NCI-H524 (cell line): ENCODE measurements around the gene TIGD1.
"Not testable (repeated sequence)": the region's sequence is repeated elsewhere in the genome, so short reads cannot be mapped to it uniquely, and the experiment has no call there.

ENCODE experiments used
- DNase-seq, 2 experiments: peaks; one replicate each; lab custom pipeline; 2025; lab: John Stamatoyannopoulos, UW

Gene TIGD1

GRCh38 chr2:232539298-232540231 lies 10.8 kb downstream of the TIGD1 start, which contains the start of gene CHRNG:
TSS of gene CHRNG (plus strand) at chr2:232539692. CDS start at chr2:232539748, 56 bp downstream.
- peak in 1 of 2 experiments; percentile 23 for DNase-seq

DNA sequence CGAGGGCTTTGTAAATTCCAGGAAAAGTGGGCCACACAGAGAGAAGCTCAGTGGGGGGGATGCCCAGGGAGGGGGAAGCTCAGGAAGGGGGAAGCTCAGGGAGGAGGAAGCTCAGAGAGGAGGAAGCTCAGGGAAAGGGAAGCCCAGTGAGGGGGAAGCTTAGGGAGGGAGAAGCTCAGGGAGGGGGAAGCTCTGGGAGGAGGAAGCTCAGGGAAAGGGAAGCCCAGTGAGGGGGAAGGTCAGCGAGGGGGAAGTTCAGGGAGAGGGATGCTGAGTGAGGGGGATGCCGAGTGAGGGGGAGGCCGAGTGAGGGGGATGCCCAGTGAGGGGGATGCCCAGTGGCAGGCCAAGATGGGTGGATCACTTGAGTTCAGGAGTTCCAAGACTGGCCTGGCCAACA lies 11.7 kb downstream of the TIGD1 start:
- no peak for DNase-seq

- DNase-seq: no peak
Measured at GRCh38 chr2:232537499-232537898, 12.9 kb downstream of the TIGD1 start.

DNA sequence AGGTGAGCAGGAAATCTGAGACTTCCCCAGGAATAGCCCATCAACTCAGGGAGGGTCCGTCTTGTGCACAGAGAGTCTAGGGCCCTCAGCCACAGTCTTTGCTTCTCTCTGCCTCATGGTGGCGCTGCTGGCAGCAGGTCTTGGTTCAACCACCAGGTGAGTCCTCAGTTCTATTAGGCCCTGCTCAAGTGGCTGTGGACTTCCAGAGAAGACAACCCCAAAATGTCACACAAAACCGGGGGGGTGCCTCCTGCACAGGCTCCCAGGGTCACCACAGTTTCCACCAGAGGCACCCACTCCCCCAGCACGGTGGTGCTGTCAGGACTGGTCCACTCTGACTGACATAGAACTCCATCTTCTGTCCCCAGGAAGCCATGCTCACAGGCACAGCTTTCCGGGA lies 13.3 kb downstream of the TIGD1 start:
- peak in 1 of 2 experiments; percentile 9 for DNase-seq

DNA sequence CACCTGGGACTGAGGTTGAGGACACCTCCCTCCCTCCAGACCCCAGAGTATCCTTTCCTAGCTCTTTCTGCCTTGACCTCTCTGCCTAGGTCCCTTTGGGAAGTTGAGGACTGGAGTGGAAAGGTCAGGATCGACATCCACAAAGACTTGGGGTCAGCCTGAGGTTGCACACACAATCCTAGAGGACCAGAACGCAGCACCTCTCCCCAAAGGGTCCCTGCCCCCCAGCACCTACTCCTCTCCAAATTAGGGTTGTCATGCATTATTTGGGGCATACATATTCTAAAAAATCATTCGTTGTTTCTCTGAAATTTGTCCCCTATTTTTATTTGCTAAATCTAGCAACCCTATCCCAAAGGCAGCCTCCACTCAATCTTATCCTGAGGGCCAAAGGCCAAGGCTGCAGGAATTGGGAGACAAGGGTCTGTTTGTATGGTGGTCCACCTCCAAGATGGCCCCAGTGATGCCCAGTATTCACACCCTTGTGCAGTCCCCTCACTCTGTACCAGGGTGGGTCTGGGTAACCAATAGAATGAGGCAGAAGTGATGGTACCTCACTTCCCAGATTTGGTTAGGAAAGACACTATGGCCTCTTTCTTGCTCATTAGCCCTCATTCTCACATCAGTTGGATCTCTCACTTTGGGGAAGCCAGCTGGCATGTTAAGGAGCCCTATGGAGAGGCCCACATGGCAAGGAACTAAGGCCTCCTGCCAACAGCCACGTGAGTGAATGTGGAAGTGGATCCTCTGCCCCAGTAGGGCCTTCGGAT lies 14.4 kb downstream of the TIGD1 start:
- no peak for DNase-seq

DNA sequence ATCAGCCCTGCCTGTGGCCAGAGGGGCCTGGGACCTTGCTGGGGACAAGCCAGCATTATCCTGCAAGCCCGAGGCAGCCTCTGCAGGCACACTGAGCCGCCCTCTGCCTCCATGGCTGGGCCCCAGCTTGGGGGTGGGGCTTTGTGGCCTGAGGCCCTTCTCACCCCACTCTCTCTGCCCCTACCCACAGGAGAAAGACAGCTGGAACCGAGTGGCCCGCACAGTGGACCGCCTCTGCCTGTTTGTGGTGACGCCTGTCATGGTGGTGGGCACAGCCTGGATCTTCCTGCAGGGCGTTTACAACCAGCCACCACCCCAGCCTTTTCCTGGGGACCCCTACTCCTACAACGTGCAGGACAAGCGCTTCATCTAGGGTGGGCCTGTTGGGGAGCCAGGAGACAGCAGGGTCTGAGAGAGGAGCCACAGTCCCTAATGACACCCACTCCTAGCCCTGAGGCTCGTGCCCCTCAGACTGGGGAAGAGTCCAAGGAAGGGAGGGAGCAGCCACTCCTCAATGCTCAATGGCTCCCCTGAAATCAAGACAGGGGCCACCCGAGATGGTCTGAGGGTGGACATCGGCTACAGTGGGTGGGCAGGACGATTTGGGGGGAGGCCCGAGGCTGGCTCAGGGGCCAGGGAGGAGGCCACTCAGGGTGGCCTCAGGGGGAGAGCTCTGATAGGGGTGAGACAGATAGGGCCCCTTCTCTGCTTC lies 15.3 kb downstream of the TIGD1 start:
- no peak for DNase-seq

DNA sequence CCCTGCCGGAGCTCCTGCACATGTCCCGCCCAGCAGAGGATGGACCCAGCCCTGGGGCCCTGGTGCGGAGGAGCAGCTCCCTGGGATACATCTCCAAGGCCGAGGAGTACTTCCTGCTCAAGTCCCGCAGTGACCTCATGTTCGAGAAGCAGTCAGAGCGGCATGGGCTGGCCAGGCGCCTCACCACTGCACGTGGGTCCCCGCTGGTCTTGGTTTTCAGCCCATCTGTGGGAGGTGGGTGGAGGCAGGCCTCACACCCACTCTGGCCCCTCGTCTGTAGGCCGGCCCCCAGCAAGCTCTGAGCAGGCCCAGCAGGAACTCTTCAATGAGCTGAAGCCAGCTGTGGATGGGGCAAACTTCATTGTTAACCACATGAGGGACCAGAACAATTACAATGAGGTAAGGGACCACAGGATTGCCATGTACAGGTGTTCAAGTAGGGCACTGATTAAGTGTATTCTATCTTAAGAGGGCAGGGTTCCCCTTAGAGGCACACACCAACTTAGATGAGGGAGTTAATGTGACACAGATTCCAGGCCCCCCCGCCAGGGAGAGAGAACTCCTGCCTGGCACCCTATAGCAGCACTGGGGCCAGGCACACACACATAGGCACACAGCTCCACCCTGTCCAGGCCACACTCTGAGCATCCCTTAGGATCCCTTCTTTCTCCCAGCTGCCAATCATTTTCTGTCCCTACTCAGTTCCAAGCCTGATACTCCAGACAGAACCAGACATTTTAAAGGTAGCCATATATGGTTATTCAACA lies 16.2 kb downstream of the TIGD1 start:
- no peak for DNase-seq

DNA sequence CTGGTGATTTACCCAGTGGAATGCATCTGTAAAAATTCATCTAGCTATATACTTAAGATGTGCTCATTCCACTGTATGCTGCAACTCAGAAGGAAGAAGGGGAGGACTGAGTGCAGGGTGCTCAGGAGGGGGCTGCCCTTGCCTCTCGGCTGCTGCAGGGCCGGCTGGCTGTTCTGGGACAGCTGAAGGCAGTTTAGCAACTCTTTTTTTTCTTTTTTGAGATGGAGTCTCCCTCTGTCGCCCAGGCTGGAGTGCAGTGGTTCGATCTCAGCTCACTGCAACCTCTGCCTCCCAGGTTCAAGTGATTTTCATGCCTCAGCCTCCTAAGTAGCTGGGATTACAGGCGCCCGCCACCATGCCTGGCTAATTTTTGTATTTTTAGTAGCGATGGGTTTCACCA lies 17.5 kb downstream of the TIGD1 start:
- not testable (repeated sequence) for DNase-seq

GRCh38 chr2:232532419-232532818 lies 17.9 kb downstream of the TIGD1 start:
- DNase-seq: no peak

GRCh38 chr2:232530626-232531260 lies 19.6 kb downstream of the TIGD1 start:
- no peak for DNase-seq

DNA sequence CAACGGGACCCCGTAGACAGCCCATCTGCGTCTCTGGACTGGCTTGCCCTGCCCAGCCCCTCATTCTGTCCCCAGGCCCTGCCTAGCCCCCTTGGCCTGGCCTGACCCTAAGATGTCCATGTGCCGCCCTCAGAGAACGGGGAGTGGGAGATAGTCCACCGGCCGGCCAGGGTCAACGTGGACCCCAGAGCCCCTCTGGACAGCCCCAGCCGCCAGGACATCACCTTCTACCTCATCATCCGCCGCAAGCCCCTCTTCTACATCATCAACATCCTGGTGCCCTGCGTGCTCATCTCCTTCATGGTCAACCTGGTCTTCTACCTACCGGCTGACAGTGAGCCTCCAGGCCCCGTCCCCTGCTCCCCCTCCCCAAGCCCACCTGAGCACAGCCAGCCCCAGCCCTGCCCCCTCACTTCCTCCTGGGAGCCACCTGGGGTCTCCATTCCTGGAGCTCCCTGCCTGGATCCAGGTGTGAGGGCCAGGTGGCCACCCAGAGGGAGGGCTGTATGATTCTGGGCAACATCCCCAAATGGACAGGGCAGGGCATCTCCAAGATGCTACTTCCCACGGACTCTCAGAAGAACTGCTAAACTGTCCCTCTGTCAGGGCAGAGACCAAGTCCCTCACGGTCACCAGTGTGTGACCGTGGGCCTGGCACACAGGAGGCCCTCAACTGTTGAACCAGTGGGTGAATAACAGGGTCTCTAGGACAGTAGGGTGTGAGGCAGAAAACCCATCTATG lies 20.4 kb downstream of the TIGD1 start:
- DNase-seq: no peak

DNA sequence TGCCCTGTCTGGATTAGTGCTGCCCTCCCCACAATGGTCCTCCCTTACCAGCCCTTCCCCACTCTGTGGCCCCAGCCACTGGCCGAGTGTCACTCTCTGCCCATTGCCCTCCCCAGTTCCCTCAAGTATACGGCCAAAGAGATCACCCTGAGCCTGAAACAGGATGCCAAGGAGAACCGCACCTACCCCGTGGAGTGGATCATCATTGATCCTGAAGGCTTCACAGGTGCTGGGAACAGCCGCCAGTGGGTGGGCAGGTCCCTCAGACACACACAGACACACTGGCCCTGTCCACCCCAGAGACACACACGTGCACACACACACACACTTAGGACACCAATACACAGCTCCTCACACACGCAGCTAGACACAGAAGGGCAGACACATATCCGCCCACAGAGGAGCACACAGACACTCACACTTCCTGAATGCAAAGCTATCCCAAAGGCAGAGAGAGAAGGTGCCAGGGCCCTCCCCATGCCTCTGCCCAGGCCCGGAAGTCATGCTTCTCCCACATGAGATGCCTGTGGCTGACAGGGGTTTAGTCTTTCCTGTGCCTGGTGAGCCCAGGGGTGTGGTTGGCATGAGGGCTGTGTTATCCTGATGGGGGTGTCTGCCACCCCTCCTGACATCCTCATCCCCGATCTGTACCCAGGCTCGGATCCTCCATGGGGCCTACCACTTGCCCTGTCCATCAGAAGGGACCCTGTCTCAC lies 21.5 kb downstream of the TIGD1 start:
- DNase-seq: no peak

DNA sequence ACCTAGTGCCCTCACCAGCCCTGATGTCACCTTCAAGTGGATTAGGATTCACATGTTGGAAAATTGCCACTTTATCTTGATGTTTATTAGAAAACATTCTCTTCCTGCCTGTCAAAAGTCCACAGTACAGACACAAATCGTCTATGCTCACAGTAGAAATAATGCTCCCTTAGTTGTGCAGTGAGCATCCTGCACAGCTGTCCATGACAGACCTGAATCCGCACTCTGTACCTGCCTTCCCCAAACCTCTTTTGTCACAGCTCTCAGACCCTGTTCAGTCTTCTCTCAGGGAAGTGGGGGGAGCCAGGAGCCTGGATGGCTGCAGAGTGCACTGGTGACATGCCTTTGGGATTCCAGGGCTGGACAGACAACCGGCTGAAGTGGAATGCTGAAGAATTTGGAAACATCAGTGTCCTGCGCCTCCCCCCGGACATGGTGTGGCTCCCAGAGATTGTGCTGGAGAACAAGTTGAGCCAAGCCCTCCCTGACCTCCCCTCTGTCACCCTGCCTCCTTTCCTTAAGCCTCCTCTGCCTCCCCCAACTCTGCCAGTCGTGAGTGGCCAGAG lies 22.4 kb downstream of the TIGD1 start:
- DNase-seq: no peak

DNA sequence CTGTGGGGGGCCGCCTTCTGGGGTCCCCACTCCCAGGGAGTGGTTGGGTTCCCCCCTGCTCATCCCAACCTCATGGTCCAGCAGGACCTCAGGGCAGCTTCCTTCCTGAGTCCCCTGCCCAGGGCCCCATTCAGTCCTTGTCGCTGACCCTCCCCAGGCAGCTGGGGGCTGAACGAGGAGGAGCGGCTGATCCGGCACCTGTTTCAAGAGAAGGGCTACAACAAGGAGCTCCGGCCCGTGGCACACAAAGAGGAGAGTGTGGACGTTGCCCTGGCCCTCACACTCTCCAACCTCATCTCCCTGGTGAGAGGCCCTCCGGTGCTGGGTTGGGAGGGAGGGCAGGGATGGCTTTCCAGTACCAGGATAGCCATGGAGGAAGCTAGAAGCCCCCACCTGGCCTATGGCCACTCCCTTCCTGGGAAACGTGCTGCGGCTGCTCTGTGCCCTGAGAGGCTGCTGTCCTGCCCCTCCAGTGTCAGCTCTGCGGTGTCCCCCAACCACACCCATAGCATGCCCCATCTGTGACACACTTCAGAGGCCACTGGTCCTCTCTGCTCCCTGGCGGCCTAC lies 23.9 kb downstream of the TIGD1 start:
- peak in 1 of 2 experiments; percentile 54 for DNase-seq

GRCh38 chr2:232525791-232526371 lies 24.5 kb downstream of the TIGD1 start, which contains the start of gene CHRND:
TSS of gene CHRND (plus strand) at chr2:232526160. CDS start at chr2:232526216, 56 bp downstream.
- peak; percentile 81 to 94 for DNase-seq

GRCh38 chr2:232525199-232525598 lies 25.2 kb downstream of the TIGD1 start:
- peak in 1 of 2 experiments; percentile 29 for DNase-seq

GRCh38 chr2:232524771-232525170 lies 25.6 kb downstream of the TIGD1 start:
- no peak for DNase-seq
